GM19240 (cell line): ENCODE results near the gene CUEDC1.
A peak's percentile ranks its signal among the peaks of the same experiment; 100 is the strongest.

Experiments used
- DNase-seq: peaks from one replicate; pipeline ENCODE4 v3.0.0; 2011; ENCODE audit warnings: low spot score; ENCODE audit not compliant: insufficient read length

Gene CUEDC1

GRCh38 chr17:57916925-57917858 lies 38.0 kb downstream of the CUEDC1 start:
- DNase-seq = no peak

- no peak for DNase-seq
These were observed 39.0 kb downstream of the CUEDC1 start for GRCh38 chr17:57915985-57916757.

DNA sequence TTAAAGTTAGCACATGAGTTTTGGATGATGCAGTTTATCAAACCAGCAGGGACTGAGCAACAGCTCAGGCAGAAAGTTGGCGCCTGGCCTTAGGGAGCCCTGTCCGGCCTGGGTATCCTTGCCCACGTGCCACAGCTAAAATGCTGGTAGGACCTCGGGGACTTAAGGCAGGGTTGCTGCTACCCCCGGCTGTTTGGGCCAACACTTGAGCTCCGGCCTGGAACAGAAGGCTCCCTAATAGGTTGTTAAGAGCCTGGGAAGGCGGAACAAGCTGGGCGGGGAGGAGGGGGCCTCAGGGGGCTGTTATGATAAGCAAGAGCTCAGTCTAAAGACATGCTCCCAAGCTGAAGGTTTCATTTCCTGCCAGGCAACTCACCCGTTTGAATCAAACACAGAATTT lies 39.7 kb downstream of the CUEDC1 start:
- DNase-seq = no peak

DNA sequence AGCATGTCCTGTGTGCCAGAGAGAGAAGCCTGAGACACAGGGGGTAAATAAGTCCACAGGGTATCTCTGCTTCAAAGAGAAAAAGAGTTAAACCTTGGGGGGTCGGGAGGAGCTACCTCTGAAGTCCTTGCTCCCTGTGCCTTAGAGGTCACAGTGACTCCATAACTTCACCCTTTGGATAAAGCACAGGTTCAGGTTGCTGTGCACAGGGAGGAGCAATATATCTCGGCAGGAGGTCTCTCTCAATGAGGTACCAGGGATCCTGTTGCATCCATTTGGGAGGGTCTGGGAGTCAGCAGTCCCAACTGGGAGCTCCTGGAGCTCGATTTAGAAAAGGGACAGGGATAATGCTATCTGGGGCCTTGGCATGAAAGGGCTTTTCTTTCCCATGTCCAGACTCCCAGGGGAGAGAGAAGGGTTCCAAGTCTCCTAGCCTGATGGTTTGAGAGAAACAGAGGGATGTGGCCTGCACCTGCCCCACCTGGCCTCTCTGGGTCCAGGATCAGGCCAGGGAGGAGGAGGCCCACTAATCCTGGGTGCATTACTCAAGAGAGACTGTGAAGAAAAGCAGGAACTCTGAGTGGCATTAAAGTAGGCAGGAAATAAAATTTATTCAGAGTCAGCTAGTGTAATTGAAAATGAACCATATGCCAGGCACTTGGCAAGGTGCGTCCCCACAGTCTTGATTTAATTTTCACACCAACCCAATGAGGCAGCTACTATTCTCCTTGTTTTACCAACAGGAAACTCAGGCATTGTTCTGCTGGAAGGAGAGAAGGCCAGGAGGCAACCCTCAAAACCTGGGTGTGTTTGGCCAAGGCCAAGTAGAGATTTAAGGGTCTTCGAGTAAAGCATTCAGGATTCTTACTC lies 40.7 kb downstream of the CUEDC1 start:
- DNase-seq = no peak

- DNase-seq = no peak
These were observed 41.5 kb downstream of the CUEDC1 start for GRCh38 chr17:57913575-57914272.

GRCh38 chr17:57911834-57912673 lies 43.2 kb downstream of the CUEDC1 start:
- no peak for DNase-seq

DNA sequence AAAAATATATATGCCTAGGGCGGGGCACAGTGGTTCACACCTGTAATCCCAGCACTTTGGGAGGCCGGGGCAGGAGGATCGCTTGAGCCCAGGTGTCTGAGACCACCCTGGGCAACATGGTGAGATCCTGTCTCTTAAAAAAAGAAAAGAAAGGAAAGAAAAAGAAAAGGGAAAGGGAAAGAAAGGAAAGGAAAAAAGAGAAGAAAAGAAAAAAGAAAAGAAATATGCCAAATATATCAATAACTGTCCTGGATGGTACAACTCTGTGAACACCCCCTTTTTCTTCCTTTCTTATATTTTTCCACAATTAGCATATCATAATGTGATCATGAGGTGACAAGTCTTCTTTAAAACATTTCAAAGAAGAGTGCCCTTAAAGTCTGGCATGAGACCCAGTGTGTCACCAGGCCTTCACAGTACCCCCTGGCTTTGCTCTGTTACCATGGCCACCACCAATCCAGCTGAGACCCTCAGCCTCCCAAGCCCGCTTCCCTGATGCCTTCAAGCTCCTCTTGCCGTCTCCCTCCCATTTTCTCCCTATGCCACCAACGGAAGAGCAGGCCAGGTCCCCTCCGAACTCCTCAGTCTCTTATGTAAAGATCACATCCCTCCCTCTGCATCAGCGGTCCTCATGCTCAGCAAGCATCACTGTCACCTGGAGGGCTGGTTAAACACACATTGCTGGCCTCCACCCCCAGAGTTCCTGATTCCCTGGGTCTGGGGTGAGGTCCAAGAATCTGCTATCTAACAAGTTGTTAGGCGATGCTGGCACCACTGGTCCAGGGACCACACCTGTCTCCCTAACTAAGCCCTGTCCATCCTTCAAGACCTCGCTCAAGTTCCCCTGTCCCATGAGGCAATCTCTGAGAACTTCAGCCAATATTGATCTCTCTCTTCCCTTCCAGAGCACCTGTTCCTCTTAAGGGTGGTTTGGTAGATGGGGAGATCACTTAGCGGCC lies 44.5 kb downstream of the CUEDC1 start:
- no peak for DNase-seq

GRCh38 chr17:57909551-57909950 lies 45.7 kb downstream of the CUEDC1 start:
- no peak for DNase-seq

DNA sequence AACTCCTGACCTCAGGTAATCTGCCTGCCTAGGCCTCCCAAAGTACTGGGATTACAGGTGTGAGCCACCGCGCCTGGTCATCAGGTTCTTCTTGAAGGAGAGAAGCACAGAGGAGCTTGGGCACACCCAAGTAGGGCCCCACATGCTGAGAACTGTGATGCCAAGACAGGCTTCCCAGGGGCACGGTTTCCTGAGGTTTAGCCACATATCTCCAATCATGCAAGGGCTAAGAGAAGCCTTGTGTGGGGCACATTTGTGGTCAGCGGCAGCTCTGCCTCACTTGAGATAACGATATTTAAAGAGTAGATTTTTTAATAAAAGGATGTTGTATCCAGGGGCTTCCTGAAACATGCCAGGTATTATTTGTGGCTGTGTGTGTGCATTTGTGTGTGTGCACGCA lies 46.9 kb downstream of the CUEDC1 start:
- DNase-seq = no peak

DNA sequence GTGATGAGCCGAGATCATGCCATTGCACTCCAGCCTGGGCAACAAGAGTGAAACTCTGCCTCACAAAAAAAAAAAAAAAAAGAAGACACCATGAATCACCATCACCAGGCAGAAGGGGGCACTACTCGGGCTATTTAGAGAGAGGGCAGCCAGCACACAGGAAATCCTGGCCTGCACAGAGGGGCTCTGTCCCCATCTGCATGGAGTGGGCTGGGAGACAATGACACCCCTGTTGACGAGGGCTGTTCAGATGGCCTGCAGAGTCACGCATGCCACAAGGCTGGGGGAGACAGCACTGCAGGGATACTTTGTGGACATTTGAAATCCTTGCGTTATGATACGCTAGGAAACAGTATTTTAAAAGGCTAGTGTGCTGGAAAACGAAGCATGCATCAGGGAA lies 48.3 kb downstream of the CUEDC1 start:
- no peak for DNase-seq

DNA sequence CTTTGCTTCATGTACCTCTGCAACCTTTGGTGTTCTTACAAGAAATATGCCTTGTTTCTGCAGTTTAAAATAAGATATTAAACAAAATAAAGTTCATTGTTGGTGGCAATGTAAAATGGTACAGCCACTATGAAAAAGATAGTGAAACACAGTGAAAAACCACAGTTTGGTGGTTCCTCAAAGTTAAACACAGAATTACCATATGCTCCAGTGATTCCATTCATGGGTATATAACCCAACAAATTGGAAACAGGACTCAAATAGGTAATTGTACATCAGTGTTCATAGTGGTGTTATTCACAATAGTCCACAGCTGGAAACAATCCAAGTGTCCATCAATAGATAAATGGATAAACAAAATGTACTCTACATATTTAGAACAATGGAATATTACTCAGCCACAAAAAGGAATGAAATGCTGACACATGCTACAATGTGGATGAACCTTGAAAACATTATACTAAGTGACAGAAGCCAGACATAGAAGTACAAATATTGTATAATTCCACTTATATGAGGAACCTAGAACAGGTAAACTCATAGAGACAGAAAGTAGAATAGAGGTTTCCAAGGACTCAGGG lies 49.2 kb downstream of the CUEDC1 start:
- no peak for DNase-seq

- no peak for DNase-seq
These were observed 51.3 kb downstream of the CUEDC1 start for GRCh38 chr17:57903961-57904360.

DNA sequence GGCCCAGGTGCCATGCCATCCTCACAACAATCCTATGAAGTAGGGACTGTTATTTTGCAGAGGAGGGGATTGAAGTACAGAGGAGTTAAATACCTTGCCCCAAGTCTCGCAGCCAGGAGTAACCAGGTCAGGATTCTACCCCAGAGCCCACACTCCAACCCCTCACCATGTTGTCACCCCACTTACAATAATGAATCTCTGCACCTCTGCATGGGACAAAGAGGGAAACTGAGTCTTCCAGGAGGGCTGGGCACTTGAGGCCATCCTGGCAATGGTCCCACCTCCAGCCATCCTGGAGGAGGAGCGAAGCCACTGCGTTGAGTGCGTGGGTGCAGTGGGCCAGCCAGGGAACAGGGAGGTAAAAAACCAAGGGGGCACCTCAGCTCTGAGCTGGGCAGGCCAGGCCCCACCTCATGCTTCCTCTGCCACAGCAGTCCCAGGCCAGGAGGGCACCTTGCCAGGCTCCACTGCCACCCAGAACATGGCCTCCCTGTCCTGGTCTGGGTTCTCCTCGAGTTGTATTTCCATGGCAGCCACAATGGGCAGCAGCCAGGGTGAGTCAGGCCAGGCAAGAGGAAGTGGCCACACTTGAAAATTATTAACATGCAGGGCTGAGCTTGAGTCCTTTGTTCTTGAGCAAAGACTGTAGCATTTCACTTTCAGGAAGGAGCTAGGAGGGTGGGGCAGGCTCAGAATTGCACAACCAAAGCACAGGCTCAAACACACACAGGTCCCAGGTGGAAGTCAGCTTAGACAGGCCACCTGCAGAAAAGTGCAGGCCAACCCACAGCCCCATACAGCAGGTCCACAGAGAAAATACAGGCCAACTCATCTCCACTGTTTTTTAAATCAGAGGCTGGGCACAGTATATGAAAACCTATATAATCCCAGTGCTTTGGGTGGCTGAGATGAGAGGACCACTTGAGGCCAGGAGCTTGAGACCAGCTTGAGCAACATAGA lies 52.1 kb downstream of the CUEDC1 start:
- DNase-seq = peak; percentile 69

DNA sequence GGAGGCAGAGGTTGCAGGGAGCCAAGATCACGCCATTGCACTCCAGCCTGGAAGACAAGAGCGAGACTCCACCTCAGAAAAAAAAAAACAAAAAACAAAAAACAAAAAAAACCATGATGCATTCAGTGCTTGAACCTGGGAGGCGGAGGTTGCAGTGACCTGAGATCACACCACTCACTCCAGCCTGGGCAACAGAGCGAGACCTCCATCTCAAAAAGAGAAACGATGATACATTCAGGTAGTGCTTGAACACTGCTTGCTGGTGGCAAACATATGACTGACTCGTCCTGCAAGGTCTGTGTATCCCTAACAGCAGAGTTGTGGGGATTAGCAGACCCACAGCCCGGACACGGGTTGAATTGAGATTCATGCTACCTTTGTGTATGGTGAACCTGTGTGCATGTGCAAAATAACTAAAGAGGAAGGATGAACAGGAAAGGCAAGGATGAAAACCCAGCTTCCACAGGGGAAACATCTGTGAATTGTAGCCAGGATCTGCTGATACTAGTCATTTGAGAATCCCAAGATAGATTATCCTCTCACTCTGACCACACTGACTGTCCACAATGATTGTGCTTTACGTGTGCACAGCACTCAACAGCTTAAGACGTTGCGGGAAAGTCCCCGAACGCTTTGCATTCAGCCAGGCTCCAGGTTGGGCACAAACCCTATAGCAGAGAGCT lies 53.0 kb downstream of the CUEDC1 start:
- DNase-seq = peak; percentile 64

DNA sequence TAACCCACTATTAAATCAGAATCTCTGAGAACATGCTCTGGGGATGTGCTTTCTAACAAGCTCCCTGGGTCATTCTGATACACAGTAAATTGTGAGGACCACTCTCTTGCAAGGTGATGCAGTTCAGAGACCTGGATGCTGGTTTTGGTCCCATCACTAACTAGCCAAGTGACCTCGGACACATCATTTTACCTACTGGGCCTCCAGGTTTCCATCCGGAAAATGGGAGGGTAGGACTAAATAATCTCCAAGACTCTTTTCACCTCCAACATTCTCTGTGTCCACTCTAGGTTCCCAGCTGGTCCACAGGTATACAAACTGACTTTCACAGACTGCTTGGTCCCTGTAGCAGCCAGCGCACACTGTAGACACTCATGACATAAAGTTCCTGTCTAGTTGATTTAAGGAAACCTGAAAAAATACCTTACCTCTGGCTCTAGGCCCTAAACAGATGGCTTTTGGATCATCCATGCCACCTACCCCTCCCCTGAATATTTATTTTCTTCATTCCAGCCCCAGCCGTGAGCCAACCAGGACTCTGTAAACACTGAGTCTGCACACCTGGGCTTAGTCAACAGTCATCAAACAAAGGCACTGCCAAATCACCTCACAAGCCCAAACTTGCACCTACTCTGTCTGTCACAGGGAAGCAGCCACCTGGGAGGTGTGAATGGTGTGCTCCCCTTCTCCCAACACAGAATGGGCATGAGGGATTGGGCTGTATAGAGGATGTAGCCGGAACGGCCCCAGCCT lies 54.0 kb downstream of the CUEDC1 start:
- no peak for DNase-seq

DNA sequence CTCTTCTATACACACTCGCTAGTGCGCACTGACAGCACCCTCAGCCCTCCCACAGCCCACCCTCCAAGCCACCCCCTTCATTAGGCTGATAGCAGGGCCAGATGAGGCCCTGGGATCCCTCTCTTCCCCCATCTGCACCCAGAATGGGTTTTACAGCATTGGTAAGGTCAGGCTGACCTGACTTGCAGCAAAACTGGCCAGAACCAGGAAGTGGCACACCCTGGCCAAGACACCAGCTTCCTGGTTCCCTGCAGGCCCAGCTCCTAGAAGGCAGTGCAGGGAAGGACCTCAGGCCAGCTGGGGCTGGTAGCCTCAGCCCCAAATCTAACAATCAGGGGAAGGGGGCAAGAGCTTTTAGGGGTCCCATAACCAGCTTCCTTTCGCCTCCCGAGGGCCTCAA lies 55.4 kb downstream of the CUEDC1 start:
- no peak for DNase-seq
